Skin of body (tissue), 2 donors: Measurements from ENCODE around the gene FYN. TPM values are rescaled to one million over a fixed set of nuclear protein-coding genes. Genes with fewer than 3 reads are reported as not detected.
"Not testable (repeated sequence)": the region's sequence is repeated elsewhere in the genome, so short reads cannot be mapped to it uniquely, and the experiment has no call there.

Experiments used
- DNase-seq: peaks from one replicate; lab custom pipeline; 2025; lab: John Stamatoyannopoulos, UW
- total RNA-seq: library from RNA; depleted of rRNA; stranded (reverse); fragments of >200 nt; gene quantifications from one replicate; pipeline ENCODE4 v1.2.3, GENCODE V29; 2014

FYN gene
- total RNA-seq, 1 donor from 2014 or later, result 145 TPM

DNA sequence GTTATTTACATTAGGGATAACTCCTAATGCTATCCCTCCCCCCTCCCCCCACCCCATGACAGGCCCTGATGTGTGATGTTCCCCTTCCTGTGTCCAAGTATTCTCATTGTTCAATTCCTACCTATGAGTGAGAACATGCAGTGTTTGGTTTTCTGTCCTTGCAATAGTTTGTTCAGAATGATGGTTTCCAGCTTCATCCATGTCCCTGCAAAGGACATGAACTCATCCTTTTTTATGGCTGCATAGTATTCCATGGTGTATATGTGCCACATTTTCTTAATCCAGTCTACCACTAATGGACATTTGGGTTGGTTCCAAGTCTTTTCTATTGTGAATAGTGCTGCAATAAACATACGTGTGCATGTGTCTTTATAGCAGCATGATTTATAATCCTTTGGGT lies 238.3 kb downstream of the FYN start:
- DNase-seq, result not testable (repeated sequence)

DNA sequence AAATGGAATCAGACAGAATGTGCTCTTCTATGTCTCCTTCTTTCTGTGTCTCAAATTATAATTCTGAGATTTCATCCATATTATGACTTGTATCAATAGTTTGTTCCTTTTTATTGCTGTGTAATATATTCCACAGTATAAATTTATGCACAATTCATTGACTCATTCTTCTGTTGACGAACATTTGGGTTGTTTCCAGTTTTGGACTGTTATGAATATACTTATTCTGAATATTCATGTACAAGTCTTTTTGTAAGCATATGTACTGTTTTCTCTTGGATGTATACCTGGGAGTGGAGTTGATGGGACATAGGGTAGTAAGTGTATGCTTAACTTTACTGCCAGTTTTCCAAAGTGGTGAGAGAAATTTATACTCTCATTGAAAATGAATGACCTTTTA lies 239.4 kb downstream of the FYN start:
- DNase-seq, result no peak

DNA sequence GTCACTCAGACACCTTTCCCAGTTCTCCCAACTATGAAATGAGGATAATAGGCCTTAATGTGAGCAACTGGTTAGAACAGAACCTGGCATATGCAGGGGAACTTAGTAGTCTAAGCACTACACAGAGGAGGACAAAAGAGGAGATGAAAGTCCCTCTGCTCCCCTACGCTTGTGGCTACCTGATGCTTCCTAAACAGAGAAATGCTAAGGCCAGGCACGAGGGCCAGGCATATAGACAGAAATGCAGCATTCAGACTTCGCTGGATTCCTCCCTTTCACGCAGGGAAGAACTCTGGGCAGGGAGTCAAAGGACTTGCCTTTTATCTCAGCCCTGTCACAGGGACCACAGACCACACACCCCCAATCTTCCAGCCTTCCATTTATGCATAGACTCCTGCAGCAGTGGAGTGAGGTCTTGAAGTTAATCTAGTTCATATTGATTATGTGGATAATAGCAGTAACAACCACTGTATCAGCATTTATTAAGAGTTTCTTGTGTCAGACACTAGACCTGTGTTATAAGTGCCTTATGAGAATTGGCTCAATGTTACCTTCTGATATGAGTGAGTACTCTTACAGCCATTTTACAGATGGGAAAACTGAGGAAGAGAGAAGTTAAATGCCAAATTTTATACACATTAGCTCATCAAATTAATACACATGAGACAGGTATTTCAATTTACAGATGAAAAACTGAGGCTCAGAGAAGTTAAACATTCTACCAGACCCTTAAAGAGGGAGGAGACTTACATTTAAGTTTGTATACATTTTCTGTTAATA lies 240.6 kb downstream of the FYN start:
- DNase-seq, result no peak

DNA sequence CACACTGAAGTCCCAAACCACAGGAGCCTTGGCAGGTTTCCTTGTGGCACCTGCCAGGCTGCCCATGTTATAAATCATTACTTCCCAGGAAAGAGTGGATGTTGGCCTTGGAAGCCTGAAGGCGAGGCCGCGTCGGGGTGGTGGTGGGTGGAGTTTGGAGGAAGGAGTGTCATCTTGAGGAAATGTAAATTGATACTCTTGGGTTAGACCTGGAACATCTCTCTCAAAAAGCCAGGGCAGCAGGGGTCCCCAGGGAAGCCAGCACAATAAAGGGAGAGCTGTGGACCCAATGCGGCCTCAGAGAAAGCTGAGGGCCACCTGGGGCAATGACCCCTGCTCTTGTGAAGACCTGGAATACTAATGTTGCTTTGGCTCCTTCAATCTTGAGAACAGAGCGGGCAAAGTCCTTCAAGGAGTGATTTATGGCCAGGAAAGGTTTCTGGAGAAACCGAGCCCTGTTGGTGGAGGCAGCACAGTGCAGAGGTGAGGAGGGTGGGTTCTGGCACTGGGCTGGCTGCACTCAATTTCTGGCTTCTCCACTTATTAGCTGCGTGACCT lies 241.3 kb downstream of the FYN start:
- DNase-seq, result no peak

DNA sequence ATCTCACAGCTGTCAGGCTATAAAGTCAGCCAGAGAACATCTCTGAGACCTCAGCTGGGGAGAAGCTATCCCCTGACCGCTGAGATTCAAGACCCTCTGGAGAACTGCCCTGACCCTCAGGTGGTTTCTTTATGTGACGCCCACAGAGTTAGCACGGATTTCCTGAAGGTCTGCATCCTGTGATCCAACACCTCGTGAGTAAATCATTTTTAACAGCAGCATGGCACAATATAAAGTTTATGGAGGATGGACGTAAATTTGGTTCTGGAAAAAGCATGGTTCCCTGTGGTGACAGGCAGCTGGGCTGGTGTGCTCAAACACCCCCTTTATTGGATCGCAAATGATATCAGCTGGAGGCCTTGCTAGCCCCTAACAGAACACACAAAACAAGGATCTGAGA lies 242.2 kb downstream of the FYN start:
- DNase-seq, result no peak

DNA sequence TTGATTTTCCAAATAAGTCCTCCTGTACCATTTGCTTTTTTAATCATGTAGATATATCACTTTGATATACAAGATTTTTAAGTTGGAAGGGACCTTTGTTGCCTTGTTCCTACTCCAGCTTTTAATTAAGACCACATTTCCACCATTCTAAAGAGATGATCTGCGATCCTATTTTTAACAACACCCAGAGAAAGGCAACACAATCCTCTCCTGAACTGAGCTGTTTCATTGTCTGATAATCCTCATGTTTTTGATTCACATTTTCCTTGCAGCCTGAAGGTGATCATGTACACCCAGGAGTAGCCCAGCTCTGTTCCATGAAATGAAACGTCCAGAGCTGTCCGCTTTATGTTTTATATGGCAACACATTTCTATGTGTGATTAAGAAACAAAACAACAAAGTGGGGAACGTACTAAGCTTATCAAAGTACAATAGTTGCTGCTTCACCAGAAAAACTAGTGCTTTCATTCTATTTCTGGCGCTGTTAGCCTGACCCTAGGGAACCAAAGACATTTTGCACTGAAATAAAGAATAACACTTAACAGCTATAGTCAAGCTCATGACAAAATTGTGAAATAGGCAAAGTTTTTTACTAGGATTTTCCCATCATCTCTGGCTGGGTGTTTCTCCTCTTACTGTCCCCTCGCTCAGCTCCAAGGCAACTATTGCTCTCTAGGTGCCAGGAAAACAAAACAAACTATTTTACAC lies 245.0 kb downstream of the FYN start:
- peak; percentile 81 for DNase-seq

DNA sequence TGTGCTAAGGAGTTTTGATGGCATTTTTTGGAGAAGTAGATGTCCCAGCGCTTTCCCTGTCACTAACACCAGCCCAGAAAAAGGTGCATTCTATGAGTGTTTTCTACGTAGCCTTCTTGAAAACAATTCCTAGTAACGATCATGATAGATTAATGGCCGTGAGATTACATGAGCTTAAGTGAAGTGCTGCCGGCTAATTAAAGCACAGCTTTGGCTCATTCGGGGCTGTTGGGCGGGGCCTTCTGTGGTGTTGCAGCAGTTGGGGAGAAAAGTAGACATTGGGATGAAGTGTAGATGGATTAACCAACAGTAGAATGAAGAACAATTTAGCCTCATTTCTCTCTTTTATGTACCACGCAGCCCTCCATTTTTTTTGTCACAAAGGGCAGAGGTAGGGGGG lies 246.8 kb downstream of the FYN start:
- no peak for DNase-seq

DNA sequence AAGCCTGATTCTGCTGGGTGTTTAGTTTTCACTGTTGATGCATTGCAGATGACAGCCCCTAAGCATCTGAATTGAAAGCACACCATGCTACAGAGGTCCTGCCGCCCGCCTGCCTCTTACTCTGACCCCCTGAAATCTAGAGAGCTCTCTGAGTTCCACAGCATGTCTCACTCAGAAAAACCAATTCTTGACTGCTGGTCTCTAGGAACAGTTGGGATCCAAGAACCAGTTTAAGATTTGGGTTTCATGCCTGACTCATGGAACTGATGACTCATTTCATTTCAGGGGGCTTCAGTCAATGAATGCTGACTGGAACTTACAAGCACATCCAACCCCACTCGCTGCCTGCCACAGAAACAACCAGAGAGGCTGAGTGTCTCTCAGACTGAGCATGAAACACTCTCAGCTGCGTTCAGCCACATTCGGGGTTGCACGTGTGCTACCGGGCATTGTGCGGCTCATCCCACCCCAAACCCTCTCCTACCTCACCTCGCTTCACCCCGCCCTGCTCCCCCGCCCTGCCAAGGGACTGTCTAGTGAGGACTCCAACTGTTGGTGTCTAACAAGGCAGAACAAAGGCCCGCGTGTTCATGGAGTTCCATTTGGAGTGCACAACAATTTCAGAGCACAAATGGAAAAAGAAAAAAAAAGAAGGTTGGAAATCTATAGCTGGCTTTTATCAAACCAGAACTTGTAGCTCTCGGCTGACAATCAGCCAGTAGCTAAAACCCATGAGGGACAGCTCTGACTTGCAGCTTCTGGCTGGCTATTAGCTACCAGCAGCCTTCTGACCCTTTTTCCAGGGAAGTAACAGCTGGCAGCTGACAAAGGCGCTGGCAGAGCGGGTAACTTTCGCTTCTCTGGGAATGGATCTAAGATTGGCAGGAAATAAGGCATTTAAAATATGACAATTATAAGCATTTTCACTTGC lies 247.5 kb downstream of the FYN start:
- peak; percentile 85 for DNase-seq

DNA sequence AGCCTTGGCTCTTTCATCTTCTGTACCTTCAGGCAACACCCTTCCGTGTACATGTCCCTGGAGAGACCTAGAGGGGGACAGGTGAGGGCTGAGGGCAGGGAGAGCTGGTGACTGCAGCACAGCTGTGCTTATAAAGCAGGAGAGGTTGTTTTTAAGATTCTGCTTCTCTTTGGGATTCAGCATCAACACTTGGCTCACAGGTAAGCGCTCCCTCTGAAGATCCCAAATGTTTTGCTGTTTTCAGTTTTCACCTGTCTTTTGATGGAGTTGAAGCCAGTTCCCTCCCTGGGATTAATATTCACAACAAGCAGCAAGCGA lies 248.2 kb downstream of the FYN start:
- DNase-seq, result no peak

DNA sequence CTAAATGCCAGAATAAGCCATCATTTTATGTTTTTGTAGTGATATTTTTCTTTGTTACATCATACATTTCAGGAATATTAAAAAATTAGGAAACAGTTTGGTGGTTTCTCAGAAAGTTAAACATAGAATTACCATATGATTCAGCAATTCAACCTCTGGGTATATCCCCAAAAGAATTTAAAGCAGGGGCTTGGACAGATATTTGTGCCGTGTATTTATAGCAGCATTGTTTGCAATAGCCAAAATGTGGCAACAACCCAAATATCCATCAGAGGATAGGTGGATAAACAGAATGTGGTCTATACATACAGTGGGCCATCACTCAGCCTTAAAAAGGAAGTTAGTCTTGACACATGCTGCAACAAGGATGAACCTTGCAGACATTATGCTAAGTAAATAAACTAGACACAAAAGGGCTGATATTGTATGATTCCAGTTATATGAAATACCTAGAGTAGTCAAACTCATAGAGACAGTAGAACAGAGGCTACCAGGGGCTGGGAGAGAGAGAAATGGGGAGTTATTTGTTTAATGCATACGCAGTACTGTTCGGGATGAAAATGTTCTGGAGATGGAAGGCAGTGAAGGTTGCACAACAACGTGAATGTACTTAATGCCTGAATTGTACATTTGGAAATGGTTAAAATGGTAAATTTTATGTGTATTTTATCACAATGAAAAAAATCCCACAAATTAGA lies 248.7 kb downstream of the FYN start:
- no peak for DNase-seq

DNA sequence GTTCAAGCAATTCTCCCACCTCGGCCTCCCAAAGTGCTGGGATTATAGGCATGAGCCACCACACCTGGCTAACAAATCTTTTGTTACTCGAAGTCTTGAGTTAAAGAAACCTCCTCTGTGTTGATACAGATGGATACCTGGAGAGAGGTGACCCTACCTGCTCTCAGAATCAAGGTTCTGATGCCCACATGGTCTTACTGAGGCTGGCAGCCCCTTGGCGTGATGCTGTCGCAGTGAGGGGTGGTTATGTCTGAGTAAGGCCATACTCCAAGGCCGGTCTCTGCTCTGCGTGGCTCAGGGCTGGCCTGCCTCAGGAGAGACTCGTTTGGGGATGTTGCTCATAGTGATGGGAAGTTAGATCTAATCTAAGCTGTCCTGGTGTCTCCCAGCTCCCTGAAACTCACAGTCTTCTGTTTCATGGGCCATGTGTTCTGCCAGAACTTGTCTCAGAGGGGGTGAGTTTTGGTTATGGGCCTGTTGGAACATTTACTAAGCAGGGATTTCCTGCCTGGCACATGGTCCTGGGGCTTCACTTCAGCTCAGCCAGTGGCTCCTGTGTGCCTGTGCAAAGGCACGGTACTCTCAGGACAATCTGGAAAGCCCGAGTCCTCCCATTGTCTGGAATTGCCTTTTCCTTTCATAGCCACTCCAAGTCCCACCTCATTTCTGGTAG lies 250.1 kb downstream of the FYN start:
- DNase-seq, result no peak

DNA sequence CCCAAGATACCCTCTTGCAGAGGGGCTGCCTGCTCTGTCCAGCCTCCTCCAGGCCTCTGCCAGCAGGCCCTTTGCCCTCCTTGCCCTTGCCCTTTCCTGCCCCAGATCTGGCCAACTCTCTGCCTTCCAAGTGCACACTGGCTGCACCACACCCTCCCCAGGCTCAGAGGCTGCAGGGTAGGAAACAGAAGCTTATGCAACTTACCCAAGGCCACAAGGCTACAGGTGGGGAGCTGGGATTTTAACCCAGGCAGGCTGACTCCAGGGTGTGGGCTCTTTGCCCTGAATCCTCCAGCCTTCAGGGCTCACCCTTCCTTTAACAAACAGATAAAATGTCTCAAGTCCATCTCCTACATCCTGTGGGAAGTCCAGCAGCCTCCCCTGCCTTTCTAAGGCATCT lies 253.1 kb downstream of the FYN start:
- no peak for DNase-seq

DNA sequence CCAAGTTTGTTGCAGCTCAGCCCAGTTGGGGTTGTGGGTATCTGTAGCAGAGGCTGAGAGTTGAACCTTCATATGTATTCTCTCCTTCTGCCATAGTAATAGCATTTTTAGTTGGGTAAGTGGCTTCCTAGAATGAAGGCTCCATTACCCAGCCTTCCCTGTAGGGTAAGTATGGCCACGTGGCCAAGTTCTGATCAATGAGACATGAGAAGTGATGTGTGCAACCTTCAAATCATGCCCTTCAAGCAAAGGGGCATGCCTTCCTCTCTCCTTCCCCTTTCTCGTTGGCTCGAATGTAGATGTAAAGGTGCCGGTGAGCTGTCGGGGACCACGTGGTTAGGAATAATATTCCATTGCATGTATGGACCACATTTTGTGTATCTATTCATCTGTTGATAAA lies 254.8 kb downstream of the FYN start:
- DNase-seq, result no peak

DNA sequence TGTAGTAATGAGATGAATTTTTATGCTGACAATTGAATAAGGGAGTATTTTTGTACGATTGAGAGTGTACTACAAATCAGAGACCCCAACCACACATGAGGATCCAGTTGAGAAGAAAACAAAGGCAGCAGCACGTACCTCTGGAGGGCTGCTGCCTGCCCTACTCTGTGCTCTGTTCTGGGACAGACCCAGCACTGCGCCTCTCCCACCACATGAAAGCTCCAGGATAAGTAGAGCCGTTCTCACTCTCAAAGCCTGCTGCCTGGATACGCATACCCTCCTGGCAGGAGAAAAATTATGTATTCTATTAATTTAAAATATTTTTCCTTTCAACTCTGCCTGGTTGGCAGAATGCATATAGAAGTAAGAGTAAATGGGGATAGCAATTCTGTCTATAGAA lies 256.1 kb downstream of the FYN start:
- DNase-seq, result no peak

DNA sequence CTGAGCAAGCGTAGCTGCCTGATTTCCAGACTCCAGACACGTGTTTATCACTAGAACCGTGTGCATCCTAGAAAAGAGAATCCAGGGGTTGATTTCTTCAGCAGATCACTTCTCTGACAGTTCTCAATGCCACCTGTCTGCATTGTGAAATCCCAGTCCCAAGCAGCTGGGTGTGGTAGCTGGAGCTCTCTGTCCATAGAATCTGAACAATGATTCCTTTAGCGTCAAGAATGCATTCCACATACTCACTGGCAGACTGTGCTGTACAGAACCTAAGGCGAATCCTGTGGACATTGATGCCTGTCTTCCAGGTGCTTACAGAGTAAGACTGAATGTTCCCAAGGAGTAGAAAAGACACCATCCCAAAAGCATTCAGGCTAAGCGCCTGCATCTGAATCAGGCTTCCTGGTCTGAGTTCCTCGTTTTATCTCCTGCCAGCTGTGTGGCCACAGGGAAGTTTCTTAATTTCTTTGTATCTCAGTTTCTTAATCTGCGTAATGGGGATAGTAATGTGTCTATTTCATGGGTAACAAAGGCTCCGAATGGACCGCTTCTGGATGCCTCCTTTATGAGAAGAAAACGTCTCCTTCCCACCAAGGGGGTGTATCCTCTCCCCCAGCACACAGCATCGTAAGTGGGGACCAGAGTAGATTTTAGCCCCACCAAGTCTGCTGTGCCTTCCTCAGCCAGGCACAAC lies 257.2 kb downstream of the FYN start:
- DNase-seq, result no peak

DNA sequence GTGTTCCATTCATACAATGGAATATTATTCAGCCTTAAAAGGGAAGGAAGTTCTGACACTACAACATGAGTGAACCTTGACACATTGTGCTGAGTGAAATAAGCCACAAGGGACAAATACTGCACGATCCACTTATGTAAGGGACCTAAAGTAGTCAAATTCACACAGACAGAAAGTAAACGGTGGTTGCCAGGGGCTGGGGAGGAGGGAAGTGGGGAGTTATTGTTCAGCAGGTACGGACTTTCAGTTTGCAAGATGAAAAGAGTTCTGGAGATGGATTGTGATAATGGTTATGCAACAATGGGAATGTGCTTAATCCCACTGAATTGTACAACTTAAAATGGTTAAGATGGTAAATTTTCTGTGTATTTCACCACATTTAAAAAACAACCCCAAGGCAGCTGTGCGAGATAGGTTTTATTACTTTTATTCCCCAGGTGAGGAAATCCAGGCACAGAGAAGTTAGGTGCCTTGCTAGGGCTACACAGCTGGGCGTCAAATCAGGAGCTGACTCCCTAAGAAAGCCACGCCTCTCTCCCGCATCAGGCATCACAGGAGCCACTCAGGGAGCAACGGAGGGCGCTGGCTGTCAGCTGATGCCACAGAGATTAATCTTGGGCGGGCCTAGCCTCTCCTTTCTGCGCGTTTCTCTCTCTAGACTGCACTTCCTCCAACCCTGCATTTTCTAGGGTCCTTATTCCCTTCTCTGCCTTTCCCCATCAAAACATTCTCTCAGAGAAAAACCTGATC lies 258.2 kb downstream of the FYN start:
- DNase-seq, result no peak

DNA sequence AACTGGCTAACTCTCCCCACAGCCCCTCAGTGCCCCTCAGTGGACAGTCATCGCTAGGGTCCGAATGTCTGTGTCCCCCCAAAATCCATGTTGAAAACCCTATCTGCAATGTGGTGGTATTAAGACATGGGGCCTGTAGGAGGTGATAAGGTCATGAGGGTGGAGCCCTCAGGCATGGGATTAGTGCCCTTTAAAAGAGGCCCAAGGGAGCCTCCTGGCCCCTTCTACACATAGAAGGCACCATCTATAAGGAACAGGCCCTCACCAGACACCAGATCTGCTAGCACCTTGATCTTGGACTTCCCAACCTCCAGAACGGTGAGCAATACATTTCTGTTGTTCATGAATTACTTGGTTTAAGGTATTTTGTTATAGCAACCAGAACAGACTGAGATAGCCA lies 260.9 kb downstream of the FYN start:
- DNase-seq, result no peak

DNA sequence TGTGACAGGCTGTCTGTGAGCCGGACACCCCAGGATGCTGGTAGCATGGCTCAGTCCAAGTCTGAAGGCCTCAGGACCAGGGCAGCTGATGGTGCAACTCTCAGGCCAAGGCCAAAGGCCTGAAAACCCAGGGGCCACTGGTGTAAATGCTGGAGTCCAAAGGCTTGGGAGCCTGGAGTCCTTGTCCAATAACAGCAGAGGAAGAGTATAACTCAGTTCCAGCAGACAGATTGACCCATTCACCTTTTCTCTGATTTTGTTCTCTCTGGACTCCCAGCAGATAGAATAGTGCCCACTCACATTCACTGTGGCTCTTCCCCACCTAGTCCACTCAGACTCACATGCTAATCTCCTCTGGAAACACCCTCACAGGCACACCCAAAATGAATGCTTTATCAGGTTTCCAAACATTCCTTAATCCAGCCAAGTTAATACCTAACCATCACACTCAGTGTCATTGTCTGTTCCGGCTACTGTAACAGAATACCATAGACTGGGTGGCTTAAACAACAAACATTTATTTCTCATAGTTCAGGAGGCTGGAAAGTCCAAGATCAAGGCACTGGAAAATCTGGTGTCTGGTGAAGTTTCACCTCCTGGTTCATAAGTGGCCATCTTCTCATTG lies 262.6 kb downstream of the FYN start:
- no peak for DNase-seq
